Mesendoderm (in vitro differentiated cells): ENCODE results near the gene PTGER1.

ENCODE experiments used
- DNase-seq: peaks from one replicate; pipeline ENCODE4 v3.0.0; 2013
- H2AK5ac ChIP-seq: 2 replicates; pipeline ENCODE4 v1.6.1; 2013; ENCODE audit warnings: low read length, inconsistent platforms
- H2BK120ac ChIP-seq: 2 replicates; pipeline ENCODE4 v1.6.1; 2013; ENCODE audit warnings: low read depth, mild to moderate bottlenecking, low read length, moderate library complexity, mixed read lengths
- H2BK15ac ChIP-seq: replicated peaks from 2 replicates; pipeline ENCODE4 v1.6.1; 2013; ENCODE audit warnings: low read depth, mild to moderate bottlenecking, moderate library complexity
- H2BK5ac ChIP-seq: 2 replicates; pipeline ENCODE4 v1.6.1; 2013; ENCODE audit warnings: low read length, inconsistent platforms
- H3K18ac ChIP-seq: 2 replicates; pipeline ENCODE4 v1.6.1; 2013; ENCODE audit warnings: mild to moderate bottlenecking, low read length, mixed read lengths
- H3K23ac ChIP-seq: one replicate; pipeline ENCODE4 v1.6.1; 2013; ENCODE audit warnings: low read length
- H3K27ac ChIP-seq: 2 replicates; pipeline ENCODE4 v1.5.1; 2013; ENCODE audit warnings: low read depth, mild to moderate bottlenecking, inconsistent platforms, low read length, moderate library complexity
- H3K27me3 ChIP-seq: 2 replicates; pipeline ENCODE4 v1.6.1; 2013; ENCODE audit warnings: low read length, control low read depth, mild to moderate bottlenecking, inconsistent platforms; ENCODE audit not compliant: insufficient read depth, poor library complexity
- H3K36me3 ChIP-seq: 2 replicates; pipeline ENCODE4 v1.6.1; 2013; ENCODE audit warnings: low read length, inconsistent platforms; ENCODE audit not compliant: control insufficient read depth, insufficient read depth
- H3K4ac ChIP-seq: one replicate; pipeline ENCODE4 v1.6.1; 2013; ENCODE audit warnings: low read depth, mild to moderate bottlenecking, low read length, moderate library complexity
- H3K4me1 ChIP-seq: 2 replicates; pipeline ENCODE4 v1.6.1; 2013; ENCODE audit warnings: low read depth, low read length, inconsistent platforms; ENCODE audit not compliant: control insufficient read depth
- H3K4me2 ChIP-seq: 2 replicates; pipeline ENCODE4 v1.6.1; 2013; ENCODE audit warnings: low read length
- H3K4me3 ChIP-seq: 2 replicates; pipeline ENCODE4 v1.5.1; 2013; ENCODE audit warnings: mild to moderate bottlenecking, low read length
- H3K56ac ChIP-seq: one replicate; pipeline ENCODE4 v1.6.1; 2013; ENCODE audit warnings: low read length
- H3K79me1 ChIP-seq: 2 replicates; pipeline ENCODE4 v1.6.1; 2013; ENCODE audit warnings: low read length, inconsistent platforms
- H3K79me2 ChIP-seq: 2 replicates; pipeline ENCODE4 v1.6.1; 2013; ENCODE audit warnings: mild to moderate bottlenecking, low read length; ENCODE audit not compliant: control insufficient read depth, insufficient read depth
- H3K9ac ChIP-seq: 2 replicates; pipeline ENCODE4 v1.6.1; 2013; ENCODE audit warnings: low read length, inconsistent platforms
- H4K5ac ChIP-seq: one replicate; pipeline ENCODE4 v1.6.1; 2013; ENCODE audit warnings: low read length
- H4K8ac ChIP-seq: one replicate; pipeline ENCODE4 v1.6.1; 2013; ENCODE audit warnings: low read depth, mild to moderate bottlenecking, control low read depth, low read length, moderate library complexity
- WGBS: extraction: QIAGEN DNeasy Blood & Tissue Kit; methylation state at CpG from one replicate; pipeline ENCODE4 v1.1.7; 2013; ENCODE audit warnings: low lambda C conversion rate, missing lambda C conversion rate; ENCODE audit not compliant: insufficient coverage; ENCODE audit errors: extremely low coverage; 5-methylcytosine and 5-hydroxymethylcytosine counted together

Gene PTGER1

DNA sequence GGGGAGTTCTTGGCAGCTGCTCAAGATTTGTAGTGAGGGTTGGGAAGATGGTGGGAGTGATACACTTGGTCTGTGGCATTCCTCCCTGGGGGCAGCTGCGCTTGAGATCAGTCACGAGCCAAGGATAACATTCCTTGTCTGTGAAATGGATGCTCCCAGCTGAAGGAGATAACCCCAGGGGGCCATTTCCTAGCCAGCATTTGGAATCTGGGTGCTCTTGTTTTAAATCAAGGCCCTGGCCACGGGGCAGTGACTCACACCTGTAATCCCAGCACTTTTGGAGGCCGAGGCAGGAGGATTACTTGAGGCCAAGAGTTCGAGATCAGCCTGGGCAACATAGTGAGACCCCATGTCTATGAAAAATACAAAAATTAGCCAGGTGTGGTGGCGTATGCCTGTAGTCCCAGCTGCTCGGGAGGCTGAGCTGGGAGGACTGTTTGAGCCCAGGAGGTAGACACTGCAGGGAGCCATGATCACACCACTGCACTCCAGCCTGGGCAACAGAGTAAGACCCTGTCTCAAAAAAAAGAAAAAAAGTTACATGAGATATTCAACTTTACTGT is 37.5 kb downstream of the PTGER1 start:
- no peak overlapping the region for H3K4me3 ChIP-seq
- H3K4me2 ChIP-seq, result no peak overlapping the region
- H3K27ac ChIP-seq, result no peak overlapping the region
- no peaks in the 10 kb centered on the region for H3K79me2 ChIP-seq
- H2BK5ac ChIP-seq, result no peak overlapping the region
- DNase-seq, result peak; percentile 34
- no peaks in the 10 kb centered on the region for H3K27me3 ChIP-seq
- no peaks in the 10 kb centered on the region for H3K79me1 ChIP-seq
- no peak overlapping the region for H4K8ac ChIP-seq
- H3K4ac ChIP-seq, result no peak overlapping the region
- H2BK15ac ChIP-seq, result no peak overlapping the region
- H3K23ac ChIP-seq, result no peak overlapping the region
- no CpG with 5 or more reads among the region's 7 CpGs for WGBS
- no peaks in the 10 kb centered on the region for H3K36me3 ChIP-seq
- no peak overlapping the region for H3K18ac ChIP-seq
- no peak overlapping the region for H3K56ac ChIP-seq
- no peak overlapping the region for H4K5ac ChIP-seq
- no peak overlapping the region for H3K9ac ChIP-seq
- H2BK120ac ChIP-seq, result no peak overlapping the region
- no peaks in the 10 kb centered on the region for H3K4me1 ChIP-seq
- H2AK5ac ChIP-seq, result no peak overlapping the region

DNA sequence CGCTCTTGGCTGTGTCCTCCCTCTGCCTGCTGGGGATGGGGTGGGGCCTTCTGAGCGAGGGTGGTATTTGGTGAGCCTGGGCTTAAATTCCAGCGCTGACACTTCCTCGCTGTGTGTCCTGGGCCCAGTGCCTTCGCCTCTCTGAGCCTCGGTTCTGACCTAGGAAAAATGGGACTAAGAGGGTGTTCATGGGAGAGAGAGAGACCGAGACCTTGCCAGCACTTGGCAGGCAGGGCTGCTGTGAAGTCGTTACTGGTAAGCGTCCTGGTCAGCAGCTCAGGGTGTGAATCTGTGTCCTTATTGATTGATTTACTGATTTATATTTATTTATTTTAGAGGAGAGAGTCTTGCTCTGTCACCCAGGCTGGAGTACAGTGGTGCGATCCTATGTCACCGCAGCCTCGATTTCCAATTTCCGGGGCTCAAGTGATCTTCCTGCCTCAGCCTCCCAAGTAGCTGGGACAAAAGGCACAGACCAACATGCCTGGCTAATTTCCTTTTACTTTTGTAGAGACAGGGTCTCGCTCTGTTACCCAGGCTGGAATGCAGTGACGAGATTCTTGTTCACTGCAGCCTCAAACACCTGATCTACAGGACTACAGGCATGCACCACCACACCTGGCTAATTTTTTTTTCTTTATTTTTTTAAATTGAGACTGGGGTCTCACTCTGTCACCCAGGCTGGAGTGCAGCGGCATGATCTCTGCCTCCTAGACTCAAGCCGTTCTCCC is 39.7 kb downstream of the PTGER1 start:
- no peak overlapping the region for H3K23ac ChIP-seq
- WGBS, result no CpG with 5 or more reads among the region's 17 CpGs

DNA sequence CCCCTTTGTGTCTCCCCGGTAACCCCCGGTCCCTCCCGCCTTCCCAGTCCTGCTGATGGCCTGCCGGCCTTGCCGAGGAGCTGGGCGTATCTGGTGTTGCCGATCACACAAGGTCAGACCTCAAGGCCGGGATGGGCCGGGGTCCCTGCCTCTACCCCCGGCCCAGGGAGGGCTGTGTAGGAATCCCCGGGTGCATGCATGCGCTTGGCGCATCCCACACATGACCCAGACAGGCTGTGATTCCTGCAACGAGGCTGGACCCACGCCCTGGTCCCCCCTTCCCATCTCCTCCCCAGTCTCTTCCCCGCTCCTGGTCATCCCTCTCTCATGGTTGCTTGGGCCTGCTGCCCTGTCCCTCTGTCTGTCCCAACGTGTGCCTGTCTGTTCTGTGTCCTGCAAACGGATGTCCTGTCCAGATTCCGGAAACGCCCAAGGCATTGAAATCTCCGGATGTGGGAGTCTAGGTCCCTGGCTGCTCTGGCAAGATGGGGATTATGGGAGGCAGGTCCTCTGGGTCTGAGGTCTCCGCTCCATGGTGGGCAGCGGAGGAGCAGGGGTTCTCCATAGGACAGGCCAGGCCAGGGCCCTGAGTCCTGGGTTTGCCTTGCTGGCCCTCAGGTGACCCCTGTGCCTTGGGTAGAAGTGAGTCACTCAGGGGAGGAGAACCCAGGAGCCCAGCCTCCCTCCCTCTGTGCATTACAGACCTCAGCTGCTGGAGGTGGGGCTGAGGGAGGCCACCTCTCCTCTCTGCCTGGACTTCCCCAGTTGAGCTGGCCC is 40.4 kb downstream of the PTGER1 start:
- Histone ChIP-seq H3K23ac (no peak overlapping the region), H3K9ac (no peak overlapping the region), H3K4me2 (no peak overlapping the region), H3K79me1 (no peaks in the 10 kb centered on the region), H3K36me3 (no peaks in the 10 kb centered on the region), H3K27me3 (no peaks in the 10 kb centered on the region), H3K79me2 (no peaks in the 10 kb centered on the region), H3K4me3 (no peak overlapping the region), H3K18ac (no peak overlapping the region), H2BK120ac (no peak overlapping the region), H3K4ac (no peak overlapping the region), H3K4me1 (no peaks in the 10 kb centered on the region), H2BK5ac (no peak overlapping the region), H2BK15ac (no peak overlapping the region), H4K8ac (no peak overlapping the region), H3K56ac (peak overlapping the region; percentile 42), H3K27ac (no peak overlapping the region), H4K5ac (no peak overlapping the region), H2AK5ac (no peak overlapping the region)
- no CpG with 5 or more reads among the region's 23 CpGs for WGBS
- DNase-seq, result no peak

More for the DNA sequence above, 39.7 kb downstream of the PTGER1 start:
- H3K18ac ChIP-seq, result no peak overlapping the region
- no peaks in the 10 kb centered on the region for H3K36me3 ChIP-seq
- no peak overlapping the region for H2AK5ac ChIP-seq
- no peak overlapping the region for H2BK15ac ChIP-seq
- H3K9ac ChIP-seq, result no peak overlapping the region
- no peak overlapping the region for H4K5ac ChIP-seq
- no peak overlapping the region for H3K4ac ChIP-seq
- no peak overlapping the region for H3K56ac ChIP-seq
- no peak for DNase-seq
- no peak overlapping the region for H3K4me3 ChIP-seq
- no peak overlapping the region for H2BK5ac ChIP-seq
- H3K4me1 ChIP-seq, result no peaks in the 10 kb centered on the region
- no peaks in the 10 kb centered on the region for H3K27me3 ChIP-seq
- no peak overlapping the region for H3K4me2 ChIP-seq
- H3K79me1 ChIP-seq, result no peaks in the 10 kb centered on the region
- H3K79me2 ChIP-seq, result no peaks in the 10 kb centered on the region
- H3K27ac ChIP-seq, result no peak overlapping the region
- no peak overlapping the region for H2BK120ac ChIP-seq
- no peak overlapping the region for H4K8ac ChIP-seq

DNA sequence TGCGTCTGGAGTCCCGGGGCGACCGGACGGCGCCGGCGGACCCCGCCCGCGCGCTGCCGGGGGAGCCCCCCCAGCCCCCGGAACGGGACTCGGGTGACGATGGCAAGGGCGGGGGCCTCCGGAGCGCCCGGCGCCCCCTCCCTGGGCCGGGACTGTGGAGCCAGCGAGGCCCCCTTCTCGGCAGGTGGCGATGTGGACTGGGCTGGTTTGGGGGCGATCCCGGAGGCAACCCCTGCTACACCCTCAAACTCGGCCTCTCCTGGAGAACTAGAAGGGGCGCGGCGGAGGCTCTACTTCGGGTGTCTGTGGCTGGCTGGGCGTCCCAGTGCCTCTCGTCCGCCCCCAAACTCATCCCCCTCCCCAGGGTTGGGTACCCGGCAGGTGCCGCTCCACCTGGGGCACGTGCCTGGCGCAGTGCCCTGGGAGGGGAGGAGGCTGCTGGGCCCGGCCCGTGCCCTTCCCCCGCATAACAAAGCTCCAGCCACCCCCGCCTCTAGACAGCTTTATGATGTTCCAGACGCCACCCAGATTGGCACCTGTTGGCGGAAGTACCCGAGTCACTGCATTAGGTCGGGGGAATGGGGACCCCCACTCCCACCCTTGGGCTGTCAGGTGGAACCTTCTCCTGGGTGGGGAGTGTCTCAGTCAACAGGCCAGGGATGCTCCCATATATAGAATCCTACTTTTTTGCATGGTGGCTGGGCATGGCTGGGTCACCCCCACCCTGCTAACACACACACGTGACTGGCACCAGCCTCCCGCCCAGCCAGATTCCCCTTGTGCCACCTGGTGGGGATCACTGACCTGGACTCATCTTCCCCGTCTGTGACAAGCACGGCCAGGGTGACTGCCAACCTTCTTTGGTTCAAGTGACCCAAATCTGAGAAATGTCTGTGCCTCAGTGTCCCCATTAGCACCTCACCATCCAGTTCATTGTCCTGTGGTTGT is 41.3 kb downstream of the PTGER1 start:
- DNase-seq, result no peak
- no CpG with 5 or more reads among the region's 52 CpGs for WGBS
- H4K5ac ChIP-seq, result no peak overlapping the region
- H3K4me2 ChIP-seq, result peak overlapping the region; percentile 57
- H3K4ac ChIP-seq, result peak overlapping the region; percentile 73
- peak overlapping the region; percentile 72 for H3K18ac ChIP-seq
- H4K8ac ChIP-seq, result no peak overlapping the region
- H3K79me1 ChIP-seq, result no peaks in the 10 kb centered on the region
- no peaks in the 10 kb centered on the region for H3K79me2 ChIP-seq
- H2BK15ac ChIP-seq, result no peak overlapping the region
- peak overlapping the region; percentile 81 for H3K56ac ChIP-seq
- peak overlapping the region; percentile 94 for H3K23ac ChIP-seq
- no peak overlapping the region for H2BK120ac ChIP-seq
- no peaks in the 10 kb centered on the region for H3K36me3 ChIP-seq
- no peaks in the 10 kb centered on the region for H3K27me3 ChIP-seq
- H2AK5ac ChIP-seq, result no peak overlapping the region
- peak overlapping the region; percentile 28 for H3K4me3 ChIP-seq
- H2BK5ac ChIP-seq, result no peak overlapping the region
- peak overlapping the region; percentile 68 for H3K9ac ChIP-seq
- no peaks in the 10 kb centered on the region for H3K4me1 ChIP-seq
- H3K27ac ChIP-seq, result no peak overlapping the region

DNA sequence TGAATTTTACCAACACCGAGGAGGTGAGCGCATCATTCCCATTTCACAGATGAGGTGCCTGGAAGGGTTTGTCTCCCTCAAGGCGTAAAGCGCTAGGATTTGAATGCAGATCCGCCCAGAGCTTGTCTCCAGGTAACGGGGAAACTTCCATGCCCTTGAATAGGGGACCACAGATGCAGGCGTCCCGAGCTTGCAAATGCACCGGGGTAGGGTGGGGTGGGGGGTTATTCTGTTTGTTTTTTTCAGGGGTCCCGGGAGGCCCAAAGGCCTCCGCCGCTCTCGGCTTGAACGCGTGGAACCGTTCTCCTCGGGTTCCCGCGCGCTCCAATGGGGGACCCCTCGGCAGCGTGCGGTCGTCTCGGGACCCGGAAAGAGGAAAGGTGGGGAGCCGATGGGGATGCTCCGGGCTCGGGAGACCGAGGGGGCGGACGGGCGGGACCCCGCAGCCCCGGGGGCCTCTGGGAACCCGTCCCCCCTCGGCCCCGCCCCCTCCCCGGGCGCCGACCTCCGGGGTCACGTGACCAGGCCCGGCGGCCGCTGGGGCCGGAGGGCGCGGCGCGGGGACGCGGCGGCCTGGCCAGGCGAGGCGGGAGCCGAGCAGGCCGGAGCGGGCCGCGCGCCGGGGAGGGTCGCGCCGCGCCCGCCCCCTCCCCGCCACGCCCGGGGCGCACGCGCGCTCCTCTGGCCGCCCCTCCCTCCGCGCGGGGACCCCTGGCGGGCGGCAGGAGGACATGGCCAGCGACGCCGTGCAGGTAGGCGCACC is 42.2 kb downstream of the PTGER1 start, which contains the start of gene PKN1:
TSS of gene PKN1 (plus strand) at position 516 of the 763 bp plus-strand sequence. CDS start at position 732, 216 bp downstream.
- H3K9ac ChIP-seq, result peak within 1 kb of the TSS; percentile 68
- H3K27me3 ChIP-seq, result no peaks in the 10 kb centered on the region
- peak within 1 kb of the TSS; percentile 71 for H3K4me2 ChIP-seq
- H3K79me1 ChIP-seq, result no peaks in the 10 kb centered on the region
- no peak within 1 kb of the TSS for H2BK120ac ChIP-seq
- DNase-seq, result peak; percentile 52
- no peak within 1 kb of the TSS for H4K5ac ChIP-seq
- H3K56ac ChIP-seq, result peak within 1 kb of the TSS; percentile 81
- H2AK5ac ChIP-seq, result no peak within 1 kb of the TSS
- no peak within 1 kb of the TSS for H2BK15ac ChIP-seq
- no peak within 1 kb of the TSS for H2BK5ac ChIP-seq
- H3K4ac ChIP-seq, result peak within 1 kb of the TSS; percentile 73
- H3K4me3 ChIP-seq, result peak within 1 kb of the TSS; percentile 43
- H3K18ac ChIP-seq, result peak within 1 kb of the TSS; percentile 84
- no peak within 1 kb of the TSS for H3K27ac ChIP-seq
- H3K23ac ChIP-seq, result peak within 1 kb of the TSS; percentile 94
- H3K36me3 ChIP-seq, result no peaks in the 10 kb centered on the region
- H3K79me2 ChIP-seq, result no peaks in the 10 kb centered on the region
- H4K8ac ChIP-seq, result no peak within 1 kb of the TSS
- WGBS, result no CpG with 5 or more reads among the region's 85 CpGs
- H3K4me1 ChIP-seq, result no peaks in the 10 kb centered on the region
